Breast epithelium (tissue), 3 donors: Measurements from ENCODE around the gene MPEG1.

ENCODE experiments used
- POLR2A ChIP-seq: fragments of 450-650 bp; IDR thresholded peaks from one replicate; pipeline ENCODE4 v1.6.1; 2016; ENCODE audit warnings: antibody characterized with exemption, mild to moderate bottlenecking, moderate library complexity
- POLR2AphosphoS5 ChIP-seq, 3 donors: sonication (generic); formaldehyde crosslinking; IDR thresholded peaks; one replicate each; pipeline ENCODE4 v1.6.1; 2017; ENCODE audit warnings: antibody characterized with exemption in 3 of 3
- TF ChIP-seq, protein P1 (sequence below), 3 donors: fragments of 450-650 bp; IDR thresholded peaks; one replicate each; pipeline ENCODE4 v1.5.1; 2016 to 2017; ENCODE audit warnings: antibody characterized with exemption in 3 of 3, mild to moderate bottlenecking in 3 of 3, moderate library complexity in 3 of 3

DNA sequence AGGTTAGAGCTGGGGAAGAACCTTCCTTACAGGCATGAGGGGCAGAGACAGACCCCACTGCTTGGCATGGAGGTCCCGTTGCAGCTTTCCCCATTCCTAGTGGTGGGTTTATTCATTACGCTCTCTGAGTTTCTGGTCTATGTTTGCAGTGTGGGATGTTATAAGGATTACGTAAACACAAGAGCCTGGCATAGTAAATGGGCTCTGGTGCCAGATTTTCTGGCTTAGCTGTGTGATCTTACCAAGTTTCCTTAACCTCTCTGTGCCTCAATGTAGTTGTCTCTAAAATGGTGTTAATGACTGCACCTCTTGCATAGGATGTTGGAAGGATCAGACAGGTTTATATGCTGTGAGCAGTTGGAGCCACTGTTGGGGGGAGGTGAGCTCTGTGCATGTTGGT is 25.7 kb downstream of the MPEG1 start:
- TF ChIP-seq POLR2A (no peak), POLR2AphosphoS5 (IDR thresholded peaks at IDR 0.05) (no peak)
- TF ChIP-seq, protein P1, sequence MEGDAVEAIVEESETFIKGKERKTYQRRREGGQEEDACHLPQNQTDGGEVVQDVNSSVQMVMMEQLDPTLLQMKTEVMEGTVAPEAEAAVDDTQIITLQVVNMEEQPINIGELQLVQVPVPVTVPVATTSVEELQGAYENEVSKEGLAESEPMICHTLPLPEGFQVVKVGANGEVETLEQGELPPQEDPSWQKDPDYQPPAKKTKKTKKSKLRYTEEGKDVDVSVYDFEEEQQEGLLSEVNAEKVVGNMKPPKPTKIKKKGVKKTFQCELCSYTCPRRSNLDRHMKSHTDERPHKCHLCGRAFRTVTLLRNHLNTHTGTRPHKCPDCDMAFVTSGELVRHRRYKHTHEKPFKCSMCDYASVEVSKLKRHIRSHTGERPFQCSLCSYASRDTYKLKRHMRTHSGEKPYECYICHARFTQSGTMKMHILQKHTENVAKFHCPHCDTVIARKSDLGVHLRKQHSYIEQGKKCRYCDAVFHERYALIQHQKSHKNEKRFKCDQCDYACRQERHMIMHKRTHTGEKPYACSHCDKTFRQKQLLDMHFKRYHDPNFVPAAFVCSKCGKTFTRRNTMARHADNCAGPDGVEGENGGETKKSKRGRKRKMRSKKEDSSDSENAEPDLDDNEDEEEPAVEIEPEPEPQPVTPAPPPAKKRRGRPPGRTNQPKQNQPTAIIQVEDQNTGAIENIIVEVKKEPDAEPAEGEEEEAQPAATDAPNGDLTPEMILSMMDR (IDR thresholded peaks at IDR 0.05) = no peak
